Bronchial epithelial cell (primary cell): ENCODE data around the gene RBM8A. TPM values are rescaled to one million over a fixed set of nuclear protein-coding genes. Genes with fewer than 3 reads are reported as not detected.

Experiments used
- DNase-seq: peaks from one replicate; pipeline ENCODE4 v3.0.0-alpha.2; 2010; ENCODE audit warnings: low read depth
- FAIRE-seq: peaks from 2 replicates; lab custom pipeline; 2011; peaks lifted over from hg19 to GRCh38; lab: Jason Lieb, UNC
- H3K27me3 ChIP-seq: 2 replicates; pipeline ENCODE4 v1.5.1; 2011; ENCODE audit warnings: low read length; ENCODE audit not compliant: control insufficient read depth, insufficient read depth
- H3K36me3 ChIP-seq: 2 replicates; pipeline ENCODE4 v1.5.1; 2011; ENCODE audit warnings: low read length; ENCODE audit not compliant: control insufficient read depth, insufficient read depth
- H3K4me3 ChIP-seq: 2 replicates; pipeline ENCODE4 v1.5.1; 2011; ENCODE audit warnings: mild to moderate bottlenecking, low read depth, low read length, control low read depth
- total RNA-seq: library from RNA; depleted of rRNA; stranded (reverse); fragments of >200 nt; gene quantifications from 2 replicates; pipeline ENCODE4 v1.2.1, GENCODE V29; 2014
- TF ChIP-seq, protein P1 (sequence below): IDR thresholded peaks from 2 replicates; pipeline ENCODE4 v1.5.1; 2011; ENCODE audit warnings: mild to moderate bottlenecking, moderate library complexity, low read length, control low read depth, inconsistent platforms; ENCODE audit not compliant: insufficient read depth, severe bottlenecking

Gene RBM8A
- total RNA-seq, 1 donor from 2014 or later: 221 TPM

DNA sequence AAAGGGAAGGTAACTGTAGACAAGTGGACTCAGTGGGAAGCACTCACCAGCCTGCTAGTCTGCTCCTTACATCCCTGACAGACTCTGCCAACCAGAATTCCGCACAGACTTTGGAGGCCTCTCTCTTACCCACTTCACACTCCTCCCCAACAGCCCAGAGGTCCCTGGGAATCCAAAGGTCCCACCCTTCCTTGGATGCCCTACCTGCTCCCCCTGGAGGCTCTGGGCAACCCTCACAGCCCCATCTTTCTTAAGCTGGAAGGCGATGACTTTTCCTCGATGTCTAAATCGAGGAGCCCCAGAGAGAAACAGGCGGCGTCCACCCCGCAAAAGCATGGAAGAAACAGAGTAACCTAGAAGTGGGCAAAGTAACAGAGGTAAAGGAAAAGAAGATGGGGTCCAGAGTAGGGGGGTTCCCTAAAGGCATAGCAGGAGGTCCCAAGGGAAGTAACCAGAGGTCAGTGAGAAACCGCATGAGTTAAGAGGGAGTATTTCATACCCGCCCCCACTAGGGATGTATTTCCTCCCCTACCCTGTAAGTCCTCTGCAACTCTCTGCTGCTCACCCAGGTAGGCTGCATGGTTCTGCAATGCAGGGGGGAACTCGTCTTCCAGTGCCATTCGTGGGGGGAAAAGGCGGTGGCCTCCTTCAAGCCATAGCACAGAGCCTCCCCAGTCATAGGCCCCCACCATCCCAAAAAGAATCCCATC, 25.8 kb downstream of the RBM8A start:
- no peak for DNase-seq
- TF ChIP-seq, protein P1, sequence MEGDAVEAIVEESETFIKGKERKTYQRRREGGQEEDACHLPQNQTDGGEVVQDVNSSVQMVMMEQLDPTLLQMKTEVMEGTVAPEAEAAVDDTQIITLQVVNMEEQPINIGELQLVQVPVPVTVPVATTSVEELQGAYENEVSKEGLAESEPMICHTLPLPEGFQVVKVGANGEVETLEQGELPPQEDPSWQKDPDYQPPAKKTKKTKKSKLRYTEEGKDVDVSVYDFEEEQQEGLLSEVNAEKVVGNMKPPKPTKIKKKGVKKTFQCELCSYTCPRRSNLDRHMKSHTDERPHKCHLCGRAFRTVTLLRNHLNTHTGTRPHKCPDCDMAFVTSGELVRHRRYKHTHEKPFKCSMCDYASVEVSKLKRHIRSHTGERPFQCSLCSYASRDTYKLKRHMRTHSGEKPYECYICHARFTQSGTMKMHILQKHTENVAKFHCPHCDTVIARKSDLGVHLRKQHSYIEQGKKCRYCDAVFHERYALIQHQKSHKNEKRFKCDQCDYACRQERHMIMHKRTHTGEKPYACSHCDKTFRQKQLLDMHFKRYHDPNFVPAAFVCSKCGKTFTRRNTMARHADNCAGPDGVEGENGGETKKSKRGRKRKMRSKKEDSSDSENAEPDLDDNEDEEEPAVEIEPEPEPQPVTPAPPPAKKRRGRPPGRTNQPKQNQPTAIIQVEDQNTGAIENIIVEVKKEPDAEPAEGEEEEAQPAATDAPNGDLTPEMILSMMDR: peak; percentile 5
- Histone ChIP-seq H3K4me3 (no peak overlapping the region), H3K36me3 (no peaks in the 10 kb centered on the region), H3K27me3 (no peaks in the 10 kb centered on the region)
- FAIRE-seq: no peak

DNA sequence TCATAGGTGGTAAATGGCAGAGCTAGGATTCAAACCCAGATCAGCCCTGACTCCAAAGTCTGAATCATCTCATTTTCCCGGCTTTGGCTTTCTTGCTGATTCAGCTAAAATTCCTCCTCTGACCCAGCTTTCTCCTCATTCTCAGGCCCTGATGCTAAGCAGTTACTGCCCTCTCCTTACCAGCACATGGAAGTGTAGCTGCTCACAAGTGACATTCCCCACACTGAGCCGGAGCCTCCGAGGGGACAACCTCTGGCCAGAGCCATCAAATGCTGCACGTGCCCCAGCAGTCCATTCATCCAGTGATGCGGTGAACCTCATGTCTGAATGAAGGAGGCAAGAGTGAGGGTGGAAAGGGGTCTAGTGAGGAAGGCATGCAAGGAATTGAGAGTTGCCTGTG, 28.5 kb downstream of the RBM8A start:
- H3K27me3 ChIP-seq: no peaks in the 10 kb centered on the region
- no peak overlapping the region for H3K4me3 ChIP-seq
- no peaks in the 10 kb centered on the region for H3K36me3 ChIP-seq
- DNase-seq (no peak), FAIRE-seq (no peak)
- TF ChIP-seq, protein P1: no peak

DNA sequence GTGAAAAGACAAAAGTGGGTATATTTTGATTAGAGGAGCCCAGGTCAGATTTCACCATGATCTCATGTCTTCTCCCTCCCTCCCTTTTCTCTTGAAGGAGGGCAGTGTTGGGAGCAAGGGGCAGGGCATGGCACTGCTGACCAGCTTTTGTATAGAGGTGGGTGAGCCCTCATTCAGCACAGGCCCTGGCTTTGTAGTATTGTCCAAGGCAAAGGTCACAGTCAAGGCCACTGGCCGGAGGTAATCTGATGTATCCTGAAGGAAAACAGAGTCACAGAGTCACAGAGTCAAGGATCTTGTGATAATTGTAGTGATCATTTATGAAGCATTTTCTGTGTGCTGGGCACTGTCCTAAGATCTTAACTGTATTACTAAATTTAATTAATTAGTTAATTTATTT, 29.3 kb downstream of the RBM8A start:
- DNase-seq (no peak), FAIRE-seq (no peak)
- no peak overlapping the region for H3K4me3 ChIP-seq
- TF ChIP-seq, protein P1: no peak
- no peaks in the 10 kb centered on the region for H3K27me3 ChIP-seq
- H3K36me3 ChIP-seq: no peaks in the 10 kb centered on the region

DNA sequence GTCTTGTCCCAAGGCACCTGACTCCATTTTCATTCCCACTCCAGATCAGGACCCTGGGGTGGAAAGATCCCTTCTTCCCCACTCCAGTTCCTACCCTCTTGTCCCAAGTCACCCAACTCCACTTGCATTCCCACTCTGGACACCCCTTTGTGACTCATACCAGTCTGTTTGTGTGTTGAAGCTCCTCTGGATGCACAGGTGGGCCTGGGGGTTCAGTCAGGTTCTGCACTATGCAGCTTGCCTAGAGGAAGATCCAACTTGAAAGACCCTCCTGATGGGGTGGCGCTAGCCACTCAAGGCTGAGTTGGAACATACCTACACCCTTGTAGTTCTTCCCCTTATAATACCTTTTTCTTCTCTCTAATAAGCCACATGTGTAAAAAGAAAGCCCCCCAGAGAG, 31.8 kb downstream of the RBM8A start:
- FAIRE-seq: no peak
- no peaks in the 10 kb centered on the region for H3K36me3 ChIP-seq
- TF ChIP-seq, protein P1: no peak
- H3K27me3 ChIP-seq: no peaks in the 10 kb centered on the region
- no peak for DNase-seq
- no peak overlapping the region for H3K4me3 ChIP-seq

DNA sequence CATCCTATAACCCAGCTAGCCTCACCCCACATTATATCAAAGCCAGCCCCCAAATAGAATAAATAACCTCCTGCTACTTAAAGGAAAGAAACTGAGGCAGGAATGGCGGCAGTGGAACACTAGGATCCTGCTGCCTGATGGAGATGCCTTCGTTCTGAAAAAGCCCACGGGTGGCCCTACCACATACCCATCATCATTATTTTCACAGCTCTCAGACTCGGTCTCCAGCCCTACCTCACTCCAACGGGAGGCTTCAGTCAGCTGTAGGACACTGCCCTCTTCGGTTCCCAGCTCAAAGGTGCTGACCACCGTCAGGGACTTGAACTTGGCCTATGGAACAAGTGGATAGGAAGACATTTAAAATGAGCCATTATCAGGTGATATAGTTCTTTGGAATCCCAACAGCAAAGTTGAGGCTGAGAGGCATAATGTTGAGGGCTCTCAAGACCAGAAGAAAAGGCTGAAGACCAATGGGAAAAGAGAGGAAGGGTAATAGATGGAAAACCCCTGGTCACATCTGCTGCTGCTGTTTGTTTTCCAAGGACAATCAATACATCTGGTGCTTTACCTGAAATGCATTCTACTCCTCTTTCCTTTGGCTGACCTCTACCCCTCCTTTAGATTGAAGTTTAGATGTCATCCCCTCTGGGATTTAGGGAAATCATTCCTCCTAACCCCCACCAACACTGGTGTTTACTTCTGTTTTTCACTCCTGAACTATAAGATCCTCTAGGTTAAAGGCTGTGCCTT, 33.8 kb downstream of the RBM8A start:
- Histone ChIP-seq H3K4me3 (no peak overlapping the region), H3K27me3 (no peaks in the 10 kb centered on the region), H3K36me3 (no peaks in the 10 kb centered on the region)
- FAIRE-seq: no peak
- no peak for DNase-seq
- TF ChIP-seq, protein P1: no peak
